Karpas-422 (cell line): Measurements from ENCODE around the gene FOXP4. TPM values are rescaled to one million over a fixed set of nuclear protein-coding genes. Genes with fewer than 3 reads are reported as not detected.

ENCODE experiments used
- DNase-seq: peaks from one replicate; pipeline ENCODE4 v3.0.0-alpha.2; 2015
- H2AFZ ChIP-seq: fragments of 200-600 bp; sonication (generic); 2 replicates; pipeline ENCODE4 v1.6.1; 2014; ENCODE audit warnings: antibody characterized with exemption, low read length, mixed read lengths
- H3K27ac ChIP-seq: fragments of 200-600 bp; sonication (generic); 2 replicates; pipeline ENCODE4 v1.5.1; 2014; ENCODE audit warnings: mild to moderate bottlenecking, low read length, moderate library complexity
- H3K27me3 ChIP-seq: fragments of 200-600 bp; sonication (generic); 2 replicates; pipeline ENCODE4 v1.6.1; 2014; ENCODE audit warnings: low read length, mixed read lengths
- H3K36me3 ChIP-seq: fragments of 200-600 bp; sonication (generic); 2 replicates; pipeline ENCODE4 v1.6.1; 2014; ENCODE audit warnings: low read length, mixed read lengths; ENCODE audit not compliant: insufficient read depth
- H3K4me1 ChIP-seq: fragments of 200-600 bp; sonication (generic); 2 replicates; pipeline ENCODE4 v1.6.1; 2014; ENCODE audit warnings: mild to moderate bottlenecking, low read length, mixed read lengths
- H3K4me2 ChIP-seq: fragments of 200-600 bp; sonication (generic); 2 replicates; pipeline ENCODE4 v1.6.1; 2014; ENCODE audit warnings: low read length, low read depth, mild to moderate bottlenecking; ENCODE audit not compliant: poor library complexity, severe bottlenecking
- H3K4me3 ChIP-seq: fragments of 200-600 bp; sonication (generic); 2 replicates; pipeline ENCODE4 v1.5.1; 2014; ENCODE audit warnings: mild to moderate bottlenecking, antibody characterized with exemption, low read length, mixed read lengths
- H3K79me2 ChIP-seq: fragments of 200-600 bp; sonication (generic); 2 replicates; pipeline ENCODE4 v1.6.1; 2014; ENCODE audit warnings: mild to moderate bottlenecking, low read length, mixed read lengths
- H3K9ac ChIP-seq: fragments of 200-600 bp; sonication (generic); 2 replicates; pipeline ENCODE4 v1.6.0; 2014; ENCODE audit warnings: low read length
- H3K9me2 ChIP-seq: fragments of 200-600 bp; sonication (generic), shearing (Covaris generic); replicated peaks from 2 replicates; pipeline ENCODE4 v1.6.0; 2014; ENCODE audit warnings: mild to moderate bottlenecking, low read length, moderate library complexity; ENCODE audit not compliant: insufficient read depth
- H3K9me3 ChIP-seq: fragments of 300-700, 200-600 bp; sonication (generic); 2 replicates; pipeline ENCODE4 v1.6.1; 2014; ENCODE audit warnings: low read length, mixed read lengths
- H4K20me1 ChIP-seq: fragments of 200-600 bp; sonication (generic); 2 replicates; pipeline ENCODE4 v1.6.1; 2014; ENCODE audit warnings: mild to moderate bottlenecking, antibody characterized with exemption, low read length, low read depth; ENCODE audit not compliant: insufficient read depth
- total RNA-seq: library from RNA; depleted of rRNA; stranded (reverse); fragments of >200 nt; shearing (Covaris generic); gene quantifications from 2 replicates; pipeline ENCODE4 v1.2.3, GENCODE V29; 2014; ENCODE audit warnings: low replicate concordance

FOXP4 gene
- total RNA-seq, 1 experiment from 2014 or later = 5.0 TPM

GRCh38 chr6:41589636-41590622 is 43.7 kb downstream of the FOXP4 start:
- H3K9ac ChIP-seq = no peak overlapping the region
- no peak overlapping the region for H3K4me3 ChIP-seq
- H3K4me2 ChIP-seq = no peak overlapping the region
- H3K27ac ChIP-seq = no peak overlapping the region
- no peaks in the 10 kb centered on the region for H3K79me2 ChIP-seq
- H3K27me3 ChIP-seq = no peaks in the 10 kb centered on the region
- no peaks in the 10 kb centered on the region for H3K9me2 ChIP-seq
- no peak overlapping the region for H2AFZ ChIP-seq
- no peak for DNase-seq
- no peaks in the 10 kb centered on the region for H3K4me1 ChIP-seq
- no peaks in the 10 kb centered on the region for H3K36me3 ChIP-seq
- H3K9me3 ChIP-seq = no peaks in the 10 kb centered on the region
- H4K20me1 ChIP-seq = 0 out of 2 replicates have a peak, but pooled peaks cover 5% of the 10 kb centered on the region

DNA sequence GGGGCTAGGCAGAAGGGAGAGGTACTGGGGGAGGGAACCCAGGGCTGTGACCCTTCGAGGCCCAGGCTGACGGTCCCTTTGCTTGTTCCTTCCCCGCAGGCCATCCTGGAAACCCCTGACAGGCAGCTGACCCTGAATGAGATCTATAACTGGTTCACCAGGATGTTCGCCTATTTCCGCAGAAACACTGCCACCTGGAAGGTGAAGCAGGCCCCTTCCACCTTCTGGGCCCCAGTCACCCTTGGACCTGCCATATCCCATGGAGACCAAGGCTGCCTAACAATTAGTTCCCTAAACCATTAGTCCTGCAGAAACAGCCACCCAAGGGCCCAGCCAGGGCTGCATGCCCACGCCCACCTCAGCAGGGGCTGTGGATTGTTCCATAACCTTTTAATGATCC is 44.9 kb downstream of the FOXP4 start:
- H3K27me3 ChIP-seq = no peaks in the 10 kb centered on the region
- no peak overlapping the region for H3K27ac ChIP-seq
- no peak for DNase-seq

GRCh38 chr6:41591859-41592502 is 45.8 kb downstream of the FOXP4 start:
- Histone ChIP-seq H3K27me3 (no peaks in the 10 kb centered on the region), H3K27ac (no peak overlapping the region), H3K79me2 (no peaks in the 10 kb centered on the region), H4K20me1 (0 out of 2 replicates have a peak, but pooled peaks cover 5% of the 10 kb centered on the region), H3K4me1 (no peaks in the 10 kb centered on the region), H3K9me2 (no peaks in the 10 kb centered on the region), H3K4me3 (no peak overlapping the region), H3K36me3 (no peaks in the 10 kb centered on the region), H3K9me3 (no peaks in the 10 kb centered on the region), H2AFZ (no peak overlapping the region), H3K4me2 (no peak overlapping the region), H3K9ac (no peak overlapping the region)
- DNase-seq = peak; percentile 92

More for the DNA sequence above, 44.9 kb downstream of the FOXP4 start:
- no peak overlapping the region for H3K4me3 ChIP-seq
- H2AFZ ChIP-seq = no peak overlapping the region
- no peaks in the 10 kb centered on the region for H3K9me3 ChIP-seq
- H3K36me3 ChIP-seq = no peaks in the 10 kb centered on the region
- H3K79me2 ChIP-seq = no peaks in the 10 kb centered on the region
- H4K20me1 ChIP-seq = 0 out of 2 replicates have a peak, but pooled peaks cover 5% of the 10 kb centered on the region
- no peaks in the 10 kb centered on the region for H3K9me2 ChIP-seq
- no peak overlapping the region for H3K4me2 ChIP-seq
- no peaks in the 10 kb centered on the region for H3K4me1 ChIP-seq
- no peak overlapping the region for H3K9ac ChIP-seq

GRCh38 chr6:41593406-41593805 is 47.2 kb downstream of the FOXP4 start:
- H3K79me2 ChIP-seq = no peaks in the 10 kb centered on the region
- no peak overlapping the region for H3K9ac ChIP-seq
- no peak for DNase-seq
- H4K20me1 ChIP-seq = 0 out of 2 replicates have a peak, but pooled peaks cover 5% of the 10 kb centered on the region
- no peak overlapping the region for H3K4me3 ChIP-seq
- H2AFZ ChIP-seq = no peak overlapping the region
- no peaks in the 10 kb centered on the region for H3K36me3 ChIP-seq
- H3K9me3 ChIP-seq = no peaks in the 10 kb centered on the region
- no peaks in the 10 kb centered on the region for H3K4me1 ChIP-seq
- H3K4me2 ChIP-seq = no peak overlapping the region
- no peak overlapping the region for H3K27ac ChIP-seq
- no peaks in the 10 kb centered on the region for H3K9me2 ChIP-seq
- H3K27me3 ChIP-seq = no peaks in the 10 kb centered on the region

DNA sequence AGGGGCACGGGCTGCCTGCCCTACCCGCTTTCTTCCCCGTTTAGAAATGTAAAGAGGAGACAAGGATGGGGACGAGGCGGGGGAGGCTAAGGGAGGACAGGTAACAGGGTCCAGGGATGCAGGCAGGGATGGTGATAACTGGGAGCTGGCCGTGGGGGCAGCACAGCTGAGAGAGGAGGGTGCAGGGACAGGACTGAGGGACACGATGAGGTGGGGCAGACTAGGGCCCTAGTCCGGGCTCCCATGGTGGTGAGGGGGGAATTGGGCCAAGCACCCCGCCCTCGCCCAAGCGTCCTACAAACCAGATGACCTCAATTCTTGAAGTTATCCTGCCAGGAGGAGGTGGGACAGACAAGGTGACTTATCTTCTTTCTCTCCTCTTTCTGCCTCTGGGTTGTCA is 47.7 kb downstream of the FOXP4 start:
- Histone ChIP-seq H2AFZ (no peak overlapping the region), H3K9me3 (no peaks in the 10 kb centered on the region), H3K36me3 (no peaks in the 10 kb centered on the region), H3K9me2 (no peaks in the 10 kb centered on the region), H3K79me2 (no peaks in the 10 kb centered on the region), H3K4me2 (no peak overlapping the region), H3K9ac (no peak overlapping the region), H4K20me1 (0 out of 2 replicates have a peak, but pooled peaks cover 5% of the 10 kb centered on the region), H3K27ac (no peak overlapping the region), H3K4me1 (no peaks in the 10 kb centered on the region), H3K4me3 (no peak overlapping the region), H3K27me3 (no peaks in the 10 kb centered on the region)
- DNase-seq = no peak

DNA sequence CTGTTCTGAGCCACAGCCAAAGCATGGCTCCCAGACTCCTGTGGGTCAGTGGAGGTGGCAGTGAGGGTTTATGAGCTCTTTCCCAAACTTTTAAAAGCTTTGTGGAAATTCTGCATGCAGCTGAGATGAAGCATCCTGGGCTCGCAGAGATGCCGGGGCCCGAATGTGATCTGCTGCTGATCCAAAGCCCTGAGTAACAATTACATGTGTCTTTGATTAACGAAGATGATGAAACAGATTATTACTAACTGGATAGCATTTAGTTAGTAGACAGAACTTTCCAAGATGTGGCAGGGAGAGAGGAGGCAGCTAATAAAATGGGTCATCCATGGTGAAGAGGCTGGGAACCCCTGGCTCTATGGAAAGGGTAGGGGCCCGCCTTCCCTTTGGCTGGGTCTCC is 48.1 kb downstream of the FOXP4 start:
- H3K9me2 ChIP-seq = no peaks in the 10 kb centered on the region
- H3K36me3 ChIP-seq = no peaks in the 10 kb centered on the region
- 0 out of 2 replicates have a peak, but pooled peaks cover 5% of the 10 kb centered on the region for H4K20me1 ChIP-seq
- no peaks in the 10 kb centered on the region for H3K4me1 ChIP-seq
- H3K4me2 ChIP-seq = no peak overlapping the region
- H2AFZ ChIP-seq = no peak overlapping the region
- H3K27me3 ChIP-seq = no peaks in the 10 kb centered on the region
- no peak for DNase-seq
- no peak overlapping the region for H3K27ac ChIP-seq
- no peaks in the 10 kb centered on the region for H3K79me2 ChIP-seq
- no peaks in the 10 kb centered on the region for H3K9me3 ChIP-seq
- H3K9ac ChIP-seq = no peak overlapping the region
- H3K4me3 ChIP-seq = no peak overlapping the region

- H3K9ac ChIP-seq = no peak overlapping the region
- no peak overlapping the region for H3K27ac ChIP-seq
- no peak for DNase-seq
- H4K20me1 ChIP-seq = 0 out of 2 replicates have a peak, but pooled peaks cover 5% of the 10 kb centered on the region
- H3K36me3 ChIP-seq = no peaks in the 10 kb centered on the region
- H3K79me2 ChIP-seq = no peaks in the 10 kb centered on the region
- no peak overlapping the region for H2AFZ ChIP-seq
- no peak overlapping the region for H3K4me2 ChIP-seq
- H3K9me2 ChIP-seq = no peaks in the 10 kb centered on the region
- H3K27me3 ChIP-seq = no peaks in the 10 kb centered on the region
- H3K4me3 ChIP-seq = no peak overlapping the region
- no peaks in the 10 kb centered on the region for H3K4me1 ChIP-seq
- no peaks in the 10 kb centered on the region for H3K9me3 ChIP-seq
Observed at GRCh38 chr6:41594766-41595165, 48.6 kb downstream of the FOXP4 start.

- Histone ChIP-seq H3K27ac (no peak overlapping the region), H3K36me3 (no peaks in the 10 kb centered on the region), H3K9me2 (no peaks in the 10 kb centered on the region), H3K4me3 (no peak overlapping the region), H3K9ac (no peak overlapping the region), H3K9me3 (no peaks in the 10 kb centered on the region), H3K4me1 (no peaks in the 10 kb centered on the region), H2AFZ (no peak overlapping the region), H3K27me3 (no peaks in the 10 kb centered on the region), H3K79me2 (no peaks in the 10 kb centered on the region), H4K20me1 (0 out of 2 replicates have a peak, but pooled peaks cover 5% of the 10 kb centered on the region), H3K4me2 (no peak overlapping the region)
- no peak for DNase-seq
Observed at GRCh38 chr6:41595166-41595565, 49.0 kb downstream of the FOXP4 start.
